HG02571 (cell line): ENCODE measurements around the gene KLHL30.

ENCODE experiments used
- ATAC-seq: cut with Tn5 transposase; IDR thresholded peaks from one replicate; pipeline ENCODE4 v1.9.1; 2021; ENCODE audit warnings: mild to moderate bottlenecking, moderate library complexity; ENCODE audit not compliant: unreplicated experiment

The KLHL30 gene

GRCh38 chr2:238173692-238174091 is 35.2 kb downstream of the KLHL30 start:
- ATAC-seq, result no peak

GRCh38 chr2:238174291-238174690 is 35.8 kb downstream of the KLHL30 start:
- ATAC-seq, result no peak

GRCh38 chr2:238174701-238175100 is 36.2 kb downstream of the KLHL30 start:
- no peak for ATAC-seq

- no peak for ATAC-seq
Observed at GRCh38 chr2:238176613-238177012, 38.1 kb downstream of the KLHL30 start.

- ATAC-seq, result no peak
Observed at GRCh38 chr2:238180554-238180953, 42.1 kb downstream of the KLHL30 start.

- ATAC-seq, result no peak
Observed at GRCh38 chr2:238182362-238182761, 43.9 kb downstream of the KLHL30 start.

GRCh38 chr2:238183821-238184220 is 45.4 kb downstream of the KLHL30 start:
- ATAC-seq, result no peak

GRCh38 chr2:238187618-238188548 is 49.4 kb downstream of the KLHL30 start:
- ATAC-seq, result no peak

- ATAC-seq, result no peak
Observed at GRCh38 chr2:238190445-238190844, 52.0 kb downstream of the KLHL30 start.
